NT2/D1 (cell line): Measurements from ENCODE around the gene NSMCE1.

Experiments
- SUZ12 ChIP-seq: IDR thresholded peaks from 2 replicates; pipeline ENCODE4 v1.6.1; 2011; ENCODE audit not compliant: insufficient read length, insufficient read depth; ENCODE audit errors: extremely low read depth
- YY1 ChIP-seq: IDR thresholded peaks from 2 replicates; pipeline ENCODE4 v1.6.1; 2011; ENCODE audit not compliant: insufficient read length, insufficient read depth

- TF ChIP-seq SUZ12, result no peak
- no peak for TF ChIP-seq YY1
Measured at GRCh38 chr16:27304881-27305745, 36.5 kb upstream of the NSMCE1 start.
